ENCODE results near the gene DMKN.

DNA sequence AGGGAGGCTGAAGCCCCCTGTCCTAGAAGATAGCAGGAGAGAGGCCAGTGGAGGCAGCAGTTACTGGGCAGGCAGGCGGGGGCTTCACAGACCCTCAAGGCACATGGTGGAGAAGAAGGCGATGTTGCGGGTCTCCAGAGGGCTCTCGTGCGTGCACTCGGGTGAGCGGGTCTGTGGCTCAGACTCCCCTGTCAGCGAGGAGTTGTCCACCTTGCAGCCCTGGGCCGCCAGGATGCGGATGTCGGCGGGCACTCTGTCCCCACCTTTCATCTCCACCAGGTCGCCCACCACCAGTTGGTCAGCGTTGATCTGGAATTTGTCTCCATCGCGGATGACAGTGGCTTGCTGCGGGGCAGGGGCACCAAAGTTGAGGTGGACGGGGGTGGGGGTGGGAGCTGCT is 46.8 kb upstream of the DMKN start:
- TF ChIP-seq, protein P1, sequence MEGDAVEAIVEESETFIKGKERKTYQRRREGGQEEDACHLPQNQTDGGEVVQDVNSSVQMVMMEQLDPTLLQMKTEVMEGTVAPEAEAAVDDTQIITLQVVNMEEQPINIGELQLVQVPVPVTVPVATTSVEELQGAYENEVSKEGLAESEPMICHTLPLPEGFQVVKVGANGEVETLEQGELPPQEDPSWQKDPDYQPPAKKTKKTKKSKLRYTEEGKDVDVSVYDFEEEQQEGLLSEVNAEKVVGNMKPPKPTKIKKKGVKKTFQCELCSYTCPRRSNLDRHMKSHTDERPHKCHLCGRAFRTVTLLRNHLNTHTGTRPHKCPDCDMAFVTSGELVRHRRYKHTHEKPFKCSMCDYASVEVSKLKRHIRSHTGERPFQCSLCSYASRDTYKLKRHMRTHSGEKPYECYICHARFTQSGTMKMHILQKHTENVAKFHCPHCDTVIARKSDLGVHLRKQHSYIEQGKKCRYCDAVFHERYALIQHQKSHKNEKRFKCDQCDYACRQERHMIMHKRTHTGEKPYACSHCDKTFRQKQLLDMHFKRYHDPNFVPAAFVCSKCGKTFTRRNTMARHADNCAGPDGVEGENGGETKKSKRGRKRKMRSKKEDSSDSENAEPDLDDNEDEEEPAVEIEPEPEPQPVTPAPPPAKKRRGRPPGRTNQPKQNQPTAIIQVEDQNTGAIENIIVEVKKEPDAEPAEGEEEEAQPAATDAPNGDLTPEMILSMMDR (IDR thresholded peaks at IDR 0.05; ENCODE audit: low read depth, low read length, missing input control) = no peak
- TF ChIP-seq, protein P2, sequence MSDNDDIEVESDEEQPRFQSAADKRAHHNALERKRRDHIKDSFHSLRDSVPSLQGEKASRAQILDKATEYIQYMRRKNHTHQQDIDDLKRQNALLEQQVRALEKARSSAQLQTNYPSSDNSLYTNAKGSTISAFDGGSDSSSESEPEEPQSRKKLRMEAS (IDR thresholded peaks at IDR 0.05) = no peak
- TF ChIP-seq SP1 (IDR thresholded peaks at IDR 0.05) = no peak
- TF ChIP-seq FOXA2 (IDR thresholded peaks at IDR 0.05) = no peak
- TF ChIP-seq, protein P3, sequence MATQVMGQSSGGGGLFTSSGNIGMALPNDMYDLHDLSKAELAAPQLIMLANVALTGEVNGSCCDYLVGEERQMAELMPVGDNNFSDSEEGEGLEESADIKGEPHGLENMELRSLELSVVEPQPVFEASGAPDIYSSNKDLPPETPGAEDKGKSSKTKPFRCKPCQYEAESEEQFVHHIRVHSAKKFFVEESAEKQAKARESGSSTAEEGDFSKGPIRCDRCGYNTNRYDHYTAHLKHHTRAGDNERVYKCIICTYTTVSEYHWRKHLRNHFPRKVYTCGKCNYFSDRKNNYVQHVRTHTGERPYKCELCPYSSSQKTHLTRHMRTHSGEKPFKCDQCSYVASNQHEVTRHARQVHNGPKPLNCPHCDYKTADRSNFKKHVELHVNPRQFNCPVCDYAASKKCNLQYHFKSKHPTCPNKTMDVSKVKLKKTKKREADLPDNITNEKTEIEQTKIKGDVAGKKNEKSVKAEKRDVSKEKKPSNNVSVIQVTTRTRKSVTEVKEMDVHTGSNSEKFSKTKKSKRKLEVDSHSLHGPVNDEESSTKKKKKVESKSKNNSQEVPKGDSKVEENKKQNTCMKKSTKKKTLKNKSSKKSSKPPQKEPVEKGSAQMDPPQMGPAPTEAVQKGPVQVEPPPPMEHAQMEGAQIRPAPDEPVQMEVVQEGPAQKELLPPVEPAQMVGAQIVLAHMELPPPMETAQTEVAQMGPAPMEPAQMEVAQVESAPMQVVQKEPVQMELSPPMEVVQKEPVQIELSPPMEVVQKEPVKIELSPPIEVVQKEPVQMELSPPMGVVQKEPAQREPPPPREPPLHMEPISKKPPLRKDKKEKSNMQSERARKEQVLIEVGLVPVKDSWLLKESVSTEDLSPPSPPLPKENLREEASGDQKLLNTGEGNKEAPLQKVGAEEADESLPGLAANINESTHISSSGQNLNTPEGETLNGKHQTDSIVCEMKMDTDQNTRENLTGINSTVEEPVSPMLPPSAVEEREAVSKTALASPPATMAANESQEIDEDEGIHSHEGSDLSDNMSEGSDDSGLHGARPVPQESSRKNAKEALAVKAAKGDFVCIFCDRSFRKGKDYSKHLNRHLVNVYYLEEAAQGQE (IDR thresholded peaks at IDR 0.05) = no peak
- TF ChIP-seq, protein P4, sequence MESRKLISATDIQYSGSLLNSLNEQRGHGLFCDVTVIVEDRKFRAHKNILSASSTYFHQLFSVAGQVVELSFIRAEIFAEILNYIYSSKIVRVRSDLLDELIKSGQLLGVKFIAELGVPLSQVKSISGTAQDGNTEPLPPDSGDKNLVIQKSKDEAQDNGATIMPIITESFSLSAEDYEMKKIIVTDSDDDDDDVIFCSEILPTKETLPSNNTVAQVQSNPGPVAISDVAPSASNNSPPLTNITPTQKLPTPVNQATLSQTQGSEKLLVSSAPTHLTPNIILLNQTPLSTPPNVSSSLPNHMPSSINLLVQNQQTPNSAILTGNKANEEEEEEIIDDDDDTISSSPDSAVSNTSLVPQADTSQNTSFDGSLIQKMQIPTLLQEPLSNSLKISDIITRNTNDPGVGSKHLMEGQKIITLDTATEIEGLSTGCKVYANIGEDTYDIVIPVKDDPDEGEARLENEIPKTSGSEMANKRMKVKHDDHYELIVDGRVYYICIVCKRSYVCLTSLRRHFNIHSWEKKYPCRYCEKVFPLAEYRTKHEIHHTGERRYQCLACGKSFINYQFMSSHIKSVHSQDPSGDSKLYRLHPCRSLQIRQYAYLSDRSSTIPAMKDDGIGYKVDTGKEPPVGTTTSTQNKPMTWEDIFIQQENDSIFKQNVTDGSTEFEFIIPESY (IDR thresholded peaks at IDR 0.05) = no peak
- no peak for TF ChIP-seq JUND (IDR thresholded peaks at IDR 0.05)
- no peak for TF ChIP-seq RAD21 (IDR thresholded peaks at IDR 0.05)
- no peak for TF ChIP-seq RXRA (IDR thresholded peaks at IDR 0.05)
- no peak for TF ChIP-seq GABPA (IDR thresholded peaks at IDR 0.05 in 1 of 2, conservative IDR thresholded peaks at IDR 0.05 in 1 of 2)
- TF ChIP-seq NR2F2 (IDR thresholded peaks at IDR 0.05) = no peak
